DMS114 treated with DMSO at 0.1 percent for 48 hours (cell line): ENCODE results near the gene VWDE.
"Not testable (repeated sequence)": the region's sequence is repeated elsewhere in the genome, so short reads cannot be mapped to it uniquely, and the experiment has no call there.

Experiments
- DNase-seq: peaks from one replicate; lab custom pipeline; 2025; ENCODE audit not compliant: unreplicated experiment; lab: John Stamatoyannopoulos, UW

Gene VWDE

GRCh38 chr7:12402365-12402725 is 1.3 kb downstream of the VWDE start:
- no peak for DNase-seq

GRCh38 chr7:12401538-12402364 is 1.9 kb downstream of the VWDE start:
- no peak for DNase-seq

- no peak for DNase-seq
Measured at GRCh38 chr7:12398186-12398585, 5.5 kb downstream of the VWDE start.

GRCh38 chr7:12397671-12398070 is 6.0 kb downstream of the VWDE start:
- DNase-seq = no peak

- not testable (repeated sequence) for DNase-seq
Measured at GRCh38 chr7:12396670-12397069, 7.0 kb downstream of the VWDE start.

GRCh38 chr7:12391922-12392615 is 11.6 kb downstream of the VWDE start:
- no peak for DNase-seq

- DNase-seq = peak; percentile 49
Measured at GRCh38 chr7:12389089-12389700, 14.5 kb downstream of the VWDE start.

- DNase-seq = no peak
Measured at GRCh38 chr7:12386313-12386740, 17.3 kb downstream of the VWDE start.

- DNase-seq = no peak
Measured at GRCh38 chr7:12385364-12385786, 18.3 kb downstream of the VWDE start.

GRCh38 chr7:12383377-12383776 is 20.3 kb downstream of the VWDE start:
- no peak for DNase-seq

GRCh38 chr7:12378389-12378788 is 25.3 kb downstream of the VWDE start:
- DNase-seq = no peak

- no peak for DNase-seq
Measured at GRCh38 chr7:12377406-12377805, 26.3 kb downstream of the VWDE start.

GRCh38 chr7:12373580-12374263 is 29.9 kb downstream of the VWDE start:
- DNase-seq = no peak

- no peak for DNase-seq
Measured at GRCh38 chr7:12370249-12370648, 33.4 kb downstream of the VWDE start.

- no peak for DNase-seq
Measured at GRCh38 chr7:12369756-12370155, 33.9 kb downstream of the VWDE start.

- DNase-seq = no peak
Measured at GRCh38 chr7:12369072-12369471, 34.6 kb downstream of the VWDE start.

- DNase-seq = no peak
Measured at GRCh38 chr7:12360948-12361347, 42.7 kb downstream of the VWDE start.

- DNase-seq = no peak
Measured at GRCh38 chr7:12358694-12359093, 45.0 kb downstream of the VWDE start.

- DNase-seq = no peak
Measured at GRCh38 chr7:12357508-12357907, 46.2 kb downstream of the VWDE start.

- no peak for DNase-seq
Measured at GRCh38 chr7:12351843-12352242, 51.8 kb downstream of the VWDE start.

- DNase-seq = no peak
Measured at GRCh38 chr7:12350971-12351370, 52.7 kb downstream of the VWDE start.
